ENCODE results near the gene S100A16.

DNA sequence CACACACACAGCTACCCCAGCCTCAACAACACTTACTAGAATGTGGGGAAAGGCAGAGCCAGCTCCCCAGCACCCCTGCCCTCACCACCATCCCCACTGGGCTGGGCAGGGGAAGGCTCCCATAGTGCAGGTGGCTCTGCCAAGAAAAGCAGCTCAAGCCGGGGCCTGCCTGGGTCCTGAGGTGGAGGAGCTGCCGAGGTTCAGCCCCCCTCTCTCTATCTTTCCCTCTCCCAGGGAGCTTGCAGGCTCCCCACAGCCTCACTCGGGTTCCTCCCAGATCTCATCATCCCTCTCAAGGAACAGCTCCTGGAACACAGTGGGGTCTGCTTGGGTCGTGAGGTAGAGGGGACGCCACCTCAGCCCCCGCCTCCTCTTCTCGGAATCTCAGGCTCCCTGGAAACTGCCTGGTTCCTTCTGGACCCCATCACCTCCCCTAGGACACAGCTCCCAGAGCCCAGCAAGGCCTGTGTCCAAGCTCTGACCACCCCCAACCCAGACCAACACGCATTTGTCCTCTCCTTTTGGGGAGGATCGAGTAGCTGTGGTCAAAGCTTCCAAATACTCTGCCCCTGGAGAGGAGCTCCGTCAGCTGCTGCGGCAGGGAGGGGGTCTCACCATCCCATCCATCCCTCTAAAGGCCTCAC, 704 bp downstream of the S100A16 start:
- TF ChIP-seq GATA3 (IDR thresholded peaks at IDR 0.05; ENCODE audit: low read depth, low read length) (no peak), GATA2 (IDR thresholded peaks at IDR 0.05; ENCODE audit: low read depth, low read length) (no peak)
